ENCODE data around the gene ODAD3.

Gene ODAD3

DNA sequence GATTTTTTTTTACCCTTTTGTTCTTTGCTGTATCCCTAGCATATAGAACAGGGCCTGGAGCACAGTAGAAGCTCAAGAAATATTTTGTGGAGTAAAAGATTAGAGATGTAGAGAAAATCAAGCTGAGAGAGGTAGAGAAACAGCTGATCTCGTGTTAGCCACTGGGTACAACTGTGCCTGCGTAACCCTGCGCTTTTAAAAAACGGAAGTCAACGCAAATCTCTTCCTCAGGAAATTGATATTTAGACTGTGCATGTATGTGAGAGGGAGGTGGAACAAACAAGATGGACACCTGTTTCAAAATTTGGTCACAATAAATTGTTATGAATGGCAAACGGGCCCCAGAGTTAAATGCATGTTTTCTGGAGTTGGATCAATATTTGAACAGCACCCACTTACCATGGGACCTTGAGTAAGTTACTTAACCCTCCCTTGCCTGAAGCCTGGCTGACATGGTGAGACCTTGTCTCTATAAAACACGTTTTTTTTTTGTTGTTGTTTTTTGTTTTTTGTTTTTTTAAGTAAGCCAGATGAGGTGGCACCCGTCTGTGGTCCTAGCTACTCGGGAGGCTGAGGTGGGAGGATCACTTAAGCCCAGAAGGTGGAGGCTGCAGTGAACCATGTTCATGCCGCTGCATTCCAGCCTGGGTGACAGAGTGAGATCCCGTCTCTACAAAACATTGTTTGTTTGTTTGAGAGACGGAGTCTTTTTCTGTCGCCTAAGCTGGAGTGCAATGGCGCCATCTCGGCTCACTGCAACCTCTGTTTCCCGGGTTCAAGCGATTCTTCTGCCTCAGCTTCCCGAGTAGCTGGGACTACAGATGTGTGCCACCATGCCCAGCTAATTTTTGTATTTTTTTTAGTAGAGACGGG lies 47.5 kb downstream of the ODAD3 start:
- DNase-seq: no peak
- TF ChIP-seq POLR2A (IDR thresholded peaks at IDR 0.05; ENCODE audit: low read length) (no peak), GATA1 (IDR thresholded peaks at IDR 0.05; ENCODE audit: low read depth, low read length) (no peak)

DNA sequence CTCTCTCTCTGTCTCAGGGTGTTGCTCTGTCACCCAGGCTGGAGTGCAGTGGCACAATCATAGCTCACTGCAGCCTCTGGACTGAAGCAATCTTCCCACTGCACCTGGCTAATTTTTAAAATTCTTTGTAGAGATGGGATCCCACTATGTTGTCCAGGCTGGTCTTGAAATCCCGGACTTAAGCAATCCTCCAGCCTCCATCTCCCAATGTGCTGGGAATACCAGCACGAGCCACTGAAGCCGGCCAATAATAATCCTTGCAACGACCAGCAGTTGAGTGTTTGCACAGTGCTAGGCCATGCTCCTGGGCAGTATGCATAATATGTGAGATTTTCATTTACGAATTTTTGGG lies 50.2 kb downstream of the ODAD3 start:
- TF ChIP-seq GATA1 (IDR thresholded peaks at IDR 0.05; ENCODE audit: low read depth, low read length) (no peak), POLR2A (IDR thresholded peaks at IDR 0.05; ENCODE audit: low read length) (no peak)
- DNase-seq: peak; percentile 53 to 54

DNA sequence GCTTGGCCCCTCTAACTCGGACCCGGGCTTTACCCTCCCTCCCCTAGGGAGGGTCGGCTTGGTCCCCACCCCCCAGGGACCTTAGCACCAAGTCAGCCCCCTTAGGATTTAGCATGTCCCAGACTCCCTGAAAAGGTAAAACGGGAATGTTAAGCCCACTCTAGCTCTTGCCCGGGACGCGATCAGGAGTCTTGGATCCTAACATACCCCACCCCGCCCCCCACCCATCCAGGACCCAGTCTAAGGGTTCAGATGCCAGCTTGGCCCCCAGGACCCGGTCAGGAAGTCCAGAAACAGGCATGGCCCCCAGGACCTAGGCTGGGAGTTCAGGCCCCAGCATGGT lies 51.2 kb downstream of the ODAD3 start:
- TF ChIP-seq GATA1 (IDR thresholded peaks at IDR 0.05; ENCODE audit: low read depth, low read length) (no peak), POLR2A (IDR thresholded peaks at IDR 0.05; ENCODE audit: low read length) (no peak)
- DNase-seq: no peak

DNA sequence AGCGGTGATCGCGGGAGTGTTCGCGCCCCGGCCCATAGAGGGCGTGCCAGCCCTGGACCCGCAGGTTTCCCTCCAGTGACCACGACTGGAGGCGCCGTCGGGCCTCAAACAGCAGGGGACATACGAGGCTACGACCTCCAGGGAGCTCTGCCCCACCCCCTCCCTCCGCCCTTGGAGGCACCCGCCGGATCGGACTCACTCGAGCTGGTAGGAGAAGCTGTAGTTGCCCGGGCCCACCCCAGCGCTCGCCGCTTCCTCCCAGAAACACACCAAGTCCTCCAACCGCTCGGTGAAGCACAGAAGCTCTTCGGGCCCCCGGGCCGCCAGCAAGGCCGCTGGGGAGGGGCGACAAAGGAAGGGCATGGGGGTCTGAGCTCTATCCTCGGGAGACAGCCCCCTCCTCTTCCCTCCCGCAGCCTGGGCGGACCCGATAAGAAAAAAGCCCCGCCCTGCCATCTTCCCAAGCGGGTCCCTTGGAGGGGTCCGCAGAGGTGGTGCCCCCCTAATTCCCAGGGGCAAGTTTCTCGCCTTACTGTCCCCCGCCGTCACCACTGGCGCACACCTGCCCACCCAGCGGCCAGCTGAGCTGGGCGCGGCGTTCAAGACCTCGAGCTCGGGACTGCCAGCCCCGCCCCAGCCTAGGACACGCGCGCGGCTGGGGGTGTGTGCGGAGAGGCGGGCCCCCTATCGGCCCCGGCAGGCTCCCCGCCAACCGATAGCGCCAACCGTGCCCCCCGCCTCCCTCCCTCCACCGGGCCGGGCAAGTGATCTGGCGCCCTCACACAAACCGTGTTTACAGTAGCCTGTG lies 51.8 kb downstream of the ODAD3 start:
- peak; percentile 33 for TF ChIP-seq POLR2A (IDR thresholded peaks at IDR 0.05; ENCODE audit: low read length)
- no peak for TF ChIP-seq GATA1 (IDR thresholded peaks at IDR 0.05; ENCODE audit: low read depth, low read length)
- peak; percentile 96 for DNase-seq

DNA sequence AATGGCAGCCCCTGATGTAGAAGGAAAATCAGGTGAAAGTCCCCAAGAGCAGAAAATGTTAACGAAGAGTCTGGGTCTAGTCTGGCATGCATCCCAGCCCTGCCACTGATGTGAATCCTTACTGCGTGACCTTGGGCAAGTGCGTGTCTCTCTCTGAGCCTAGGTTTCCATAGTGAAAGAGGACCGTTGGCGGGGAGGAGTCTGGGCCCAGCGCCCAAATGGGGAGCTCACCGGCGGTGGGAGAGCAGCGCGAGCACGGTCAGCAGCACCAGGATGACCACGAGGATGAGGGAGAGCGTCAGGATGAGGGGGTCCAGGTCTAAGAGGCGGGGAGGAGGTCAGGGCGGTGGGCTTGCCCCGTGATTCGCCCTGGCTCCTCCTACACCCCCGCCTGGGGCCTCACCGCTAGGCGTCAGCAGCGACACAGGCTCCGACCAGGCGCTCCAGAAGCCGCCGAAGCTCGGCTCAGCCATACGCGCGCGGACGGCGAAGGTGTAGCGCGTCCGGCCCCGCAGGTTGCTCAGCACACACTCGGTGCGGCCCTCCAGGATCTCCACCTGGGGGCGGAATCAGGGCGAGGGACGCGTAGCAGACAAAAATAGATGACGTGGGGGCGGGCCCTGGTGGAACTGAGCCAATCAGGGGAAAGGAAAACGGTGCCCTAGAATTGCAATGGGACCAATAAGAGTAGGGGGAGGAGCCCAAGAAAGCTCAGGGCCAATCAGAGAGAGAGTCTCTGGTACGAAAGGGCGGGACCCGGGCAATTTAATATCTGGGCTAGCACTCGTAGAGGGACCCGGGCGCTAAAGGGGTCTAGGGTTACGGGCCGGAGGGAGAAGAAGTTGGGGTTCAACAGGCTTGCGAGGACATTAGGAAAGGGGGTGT lies 54.0 kb downstream of the ODAD3 start:
- TF ChIP-seq POLR2A (IDR thresholded peaks at IDR 0.05; ENCODE audit: low read length): peak; percentile 49
- TF ChIP-seq GATA1 (IDR thresholded peaks at IDR 0.05; ENCODE audit: low read depth, low read length): no peak

GRCh38 chr19:11379857-11380350 lies 55.0 kb downstream of the ODAD3 start:
- DNase-seq: no peak
- TF ChIP-seq POLR2A (IDR thresholded peaks at IDR 0.05; ENCODE audit: low read length) (peak; percentile 1), GATA1 (IDR thresholded peaks at IDR 0.05; ENCODE audit: low read depth, low read length) (no peak)

More for the DNA sequence above, 54.0 kb downstream of the ODAD3 start:
- DNase-seq: peak; percentile 93

DNA sequence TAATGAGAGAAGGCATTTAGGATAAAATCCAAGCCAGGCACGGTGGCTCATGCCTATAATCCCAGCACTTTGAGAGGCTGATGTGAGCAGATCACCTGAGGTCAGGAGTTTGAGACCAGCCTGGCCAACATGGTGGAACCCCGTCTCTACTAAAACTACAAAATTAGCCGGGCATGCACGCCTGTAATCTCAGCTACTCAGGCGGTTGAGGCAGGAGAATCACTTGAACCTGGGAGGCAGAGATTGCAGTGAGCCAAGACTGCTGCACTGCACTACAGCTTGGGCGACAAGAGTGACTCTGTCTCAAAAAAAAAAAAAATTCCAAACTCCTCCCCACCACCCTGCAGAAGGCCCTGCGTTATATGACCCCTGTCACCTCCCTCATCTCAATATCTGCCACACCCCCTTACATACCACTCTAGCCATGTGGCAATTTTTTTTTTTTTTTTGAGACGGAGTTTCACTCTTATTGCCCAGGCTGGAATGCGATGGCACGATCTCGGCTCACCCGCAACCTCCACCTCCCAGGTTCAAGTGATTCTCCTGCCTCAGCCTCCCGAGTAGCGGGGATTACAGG lies 55.6 kb downstream of the ODAD3 start:
- peak in 1 of 2 experiments; percentile 53 for DNase-seq

DNA sequence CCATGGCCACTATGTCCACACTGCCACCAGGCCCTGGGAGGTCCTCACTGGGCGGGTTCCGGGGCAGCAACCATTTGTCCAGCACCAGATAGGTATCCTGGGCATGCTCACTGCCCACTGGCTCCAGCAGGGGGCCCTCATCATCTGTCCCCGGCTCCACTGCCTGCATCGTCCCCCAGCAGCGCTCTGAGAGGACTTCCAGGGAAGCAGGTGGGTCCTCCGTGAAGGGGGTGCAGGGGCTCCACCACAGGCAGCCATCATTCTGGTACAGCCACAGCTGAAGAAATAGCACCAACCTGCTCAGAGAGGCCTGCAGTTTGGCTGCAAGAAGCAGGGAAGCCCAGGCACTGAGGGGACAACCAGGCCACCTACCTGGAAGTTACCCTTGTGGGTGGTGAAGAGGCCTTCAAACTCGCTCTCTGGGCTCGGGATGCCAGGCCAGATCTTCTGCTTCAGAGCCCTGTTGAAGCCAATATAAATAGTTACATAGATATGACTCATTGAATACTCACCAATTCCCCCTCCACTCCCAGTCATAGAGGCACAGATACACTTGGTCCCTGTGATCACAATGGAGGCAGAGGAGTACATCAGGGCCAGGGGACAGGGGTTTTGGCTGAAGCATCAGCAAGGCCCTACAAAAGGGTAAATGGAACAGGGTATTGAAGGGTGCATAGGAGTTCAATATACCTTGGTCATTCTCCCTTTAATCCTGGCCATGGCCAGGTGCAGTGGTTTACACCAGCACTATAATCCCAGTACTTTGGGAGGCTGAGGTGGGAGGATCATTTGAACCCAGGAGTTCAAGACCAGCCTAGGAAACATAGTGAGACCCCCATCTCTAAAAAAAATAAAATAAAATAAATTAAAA lies 56.4 kb downstream of the ODAD3 start:
- TF ChIP-seq GATA1 (IDR thresholded peaks at IDR 0.05; ENCODE audit: low read depth, low read length) (no peak), POLR2A (IDR thresholded peaks at IDR 0.05; ENCODE audit: low read length) (no peak)
- DNase-seq: peak; percentile 58 to 63

More for the DNA sequence above, 55.6 kb downstream of the ODAD3 start:
- TF ChIP-seq POLR2A (IDR thresholded peaks at IDR 0.05; ENCODE audit: low read length): peak; percentile 25

DNA sequence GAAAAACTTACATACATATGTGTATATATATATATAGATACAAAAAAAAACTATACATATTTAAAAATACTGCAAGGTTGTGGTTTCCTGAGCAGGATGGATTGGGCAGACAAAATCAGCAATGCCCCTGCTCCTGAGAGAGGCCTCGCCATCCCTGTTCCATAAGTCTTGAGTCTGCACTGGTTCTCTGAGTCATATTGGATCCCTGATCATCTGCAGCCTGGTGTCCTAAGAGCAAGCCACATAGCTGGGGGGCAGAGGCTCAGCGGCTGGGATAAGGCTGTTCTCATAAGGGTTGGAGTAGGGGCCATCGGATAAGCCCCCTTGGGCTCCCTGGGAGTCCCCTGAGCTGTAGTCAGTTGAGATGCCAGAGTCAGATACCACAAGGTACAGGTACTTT lies 57.2 kb downstream of the ODAD3 start:
- no peak for DNase-seq
- TF ChIP-seq GATA1 (IDR thresholded peaks at IDR 0.05; ENCODE audit: low read depth, low read length) (no peak), POLR2A (IDR thresholded peaks at IDR 0.05; ENCODE audit: low read length) (no peak)

- TF ChIP-seq POLR2A (IDR thresholded peaks at IDR 0.05; ENCODE audit: low read length): no peak
- TF ChIP-seq GATA1 (IDR thresholded peaks at IDR 0.05; ENCODE audit: low read depth, low read length): no peak
- peak; percentile 49 to 68 for DNase-seq
Measured at GRCh38 chr19:11377237-11377636, 57.7 kb downstream of the ODAD3 start.

GRCh38 chr19:11375143-11375948 lies 59.6 kb downstream of the ODAD3 start:
- no peak for TF ChIP-seq GATA1 (IDR thresholded peaks at IDR 0.05; ENCODE audit: low read depth, low read length)
- TF ChIP-seq POLR2A (IDR thresholded peaks at IDR 0.05; ENCODE audit: low read length): peak; percentile 83
- DNase-seq: peak; percentile 63 to 64

Measured in erythroblast (primary cell).